Astrocyte of the hippocampus (primary cell): ENCODE data around the gene RNASE3.
"Not testable (repeated sequence)": the region's sequence is repeated elsewhere in the genome, so short reads cannot be mapped to it uniquely, and the experiment has no call there.

ENCODE experiments used
- DNase-seq: peaks from one replicate; pipeline ENCODE4 v3.0.0; 2011; ENCODE audit warnings: low read depth, low spot score

Gene RNASE3

DNA sequence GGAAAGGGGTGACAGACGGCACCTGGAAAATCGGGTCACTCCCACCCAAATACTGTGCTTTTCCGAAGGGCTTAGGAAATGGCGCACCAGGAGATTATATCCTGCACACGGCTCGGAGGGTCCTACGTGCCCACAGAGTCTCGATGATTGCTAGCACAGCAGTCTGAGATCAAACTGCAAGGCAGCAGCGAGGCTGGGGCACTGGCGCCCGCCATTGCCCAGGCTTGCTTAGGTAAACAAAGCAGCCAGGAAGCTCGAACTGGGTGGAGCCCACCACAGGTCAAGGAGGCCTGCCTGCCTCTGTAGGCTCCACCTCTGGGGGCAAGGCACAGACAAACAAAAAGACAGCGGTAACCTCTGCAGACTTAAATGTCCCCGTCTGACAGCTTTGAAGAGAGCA, 19.6 kb downstream of the RNASE3 start:
- DNase-seq, result not testable (repeated sequence)

DNA sequence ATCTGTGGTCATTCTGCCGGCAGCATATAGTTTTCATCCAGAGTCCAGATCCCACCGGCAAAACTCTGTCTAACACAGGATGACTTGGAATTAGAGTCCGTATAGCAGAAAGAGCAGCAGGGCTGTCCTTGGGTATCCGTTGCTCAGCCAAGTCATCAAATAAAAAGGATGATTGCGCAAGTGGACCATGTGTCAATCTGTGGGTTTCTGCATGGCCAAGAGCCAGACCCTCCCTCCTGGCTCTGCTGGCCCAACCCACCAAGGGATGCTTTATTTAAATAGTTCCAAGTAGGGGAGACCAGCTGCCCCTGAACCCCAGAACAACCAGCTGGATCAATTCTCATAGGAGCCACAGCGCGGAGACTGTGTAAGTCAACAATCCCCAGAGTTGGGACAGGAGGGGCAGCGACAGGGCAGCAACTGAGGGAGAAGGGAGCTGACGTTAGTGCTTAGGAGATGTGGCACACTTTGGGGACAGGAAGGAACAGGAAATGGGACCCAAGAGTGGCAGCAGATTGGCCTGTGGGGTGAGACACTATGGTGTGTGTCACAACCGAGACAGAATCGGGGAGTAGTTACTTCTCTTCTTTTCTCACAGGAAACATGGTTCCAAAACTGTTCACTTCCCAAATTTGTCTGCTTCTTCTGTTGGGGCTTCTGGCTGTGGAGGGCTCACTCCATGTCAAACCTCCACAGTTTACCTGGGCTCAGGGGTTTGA, 28.0 kb downstream of the RNASE3 start:
- not testable (repeated sequence) for DNase-seq

GRCh38 chr14:20923766-20924297, 32.6 kb downstream of the RNASE3 start:
- not testable (repeated sequence) for DNase-seq

GRCh38 chr14:20934148-20934762, 43.1 kb downstream of the RNASE3 start:
- no peak for DNase-seq

DNA sequence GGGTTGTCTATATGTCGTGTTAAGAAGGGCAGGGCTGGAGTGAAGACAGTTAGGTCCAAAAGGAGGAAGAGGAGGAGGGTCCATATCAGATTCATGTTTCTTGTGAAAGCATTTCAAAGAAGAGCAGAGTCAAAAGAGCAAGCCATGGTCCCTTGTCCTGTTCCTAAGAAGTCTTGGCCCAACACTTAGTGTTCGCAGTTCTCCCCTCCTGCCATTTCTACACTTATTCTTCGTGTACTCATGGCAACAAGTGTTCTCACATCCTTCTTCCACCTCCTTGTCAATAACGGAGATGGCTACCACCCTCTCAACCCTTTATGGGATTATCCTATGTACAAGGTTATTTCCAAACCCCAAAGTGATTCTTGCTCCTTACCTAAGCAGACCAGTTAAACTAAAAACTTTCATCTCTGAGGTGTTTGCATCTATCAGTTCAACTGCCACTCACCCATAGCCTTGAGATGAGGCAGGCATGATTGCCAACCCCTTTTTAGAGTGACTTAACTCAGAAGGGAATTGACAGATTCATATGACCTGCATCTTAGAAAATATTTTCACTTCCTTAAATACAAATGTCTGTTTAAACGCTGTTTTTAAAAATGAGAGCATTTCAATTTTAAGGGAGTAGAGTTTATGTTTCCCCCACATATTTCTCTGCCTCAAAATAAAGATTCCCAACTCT, 44.3 kb downstream of the RNASE3 start:
- DNase-seq, result no peak
